ENCODE results near the gene ATXN1.
A peak's percentile ranks its signal among the peaks of the same experiment; 100 is the strongest.

ATXN1 gene

DNA sequence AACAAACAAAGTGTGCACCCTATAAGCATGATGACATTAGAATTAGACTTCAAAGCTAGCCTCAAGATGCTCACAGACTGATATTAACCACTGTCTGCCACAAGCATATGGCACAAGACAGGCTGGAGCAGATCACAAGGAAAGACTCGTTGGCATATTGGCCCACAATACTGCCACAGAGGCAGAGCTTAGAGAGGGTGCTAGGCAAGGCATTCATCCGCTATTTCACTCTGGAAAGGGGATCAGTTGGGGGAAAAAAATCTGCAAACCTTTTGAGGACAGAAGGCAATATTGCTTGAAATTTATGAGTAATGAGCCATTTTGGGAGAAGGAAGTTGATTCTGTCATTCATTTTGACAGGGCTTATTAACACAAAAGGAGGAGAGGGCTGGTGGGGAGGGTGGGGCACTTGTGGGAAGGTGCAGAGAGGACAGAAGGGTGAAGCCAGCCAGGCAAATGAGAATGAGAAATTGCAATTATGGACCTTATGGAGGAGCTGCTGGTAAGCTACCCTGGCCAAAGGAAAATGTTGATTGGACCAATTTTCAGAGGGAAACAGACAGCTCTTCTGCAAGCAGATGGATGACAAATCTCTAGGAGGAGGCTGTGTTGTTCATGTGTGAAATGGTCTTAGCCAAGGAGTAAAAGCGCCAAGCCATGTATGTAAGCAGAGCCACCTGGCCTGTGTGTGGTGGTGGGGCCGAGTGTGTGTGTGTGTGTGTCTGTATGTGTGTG is 335.2 kb downstream of the ATXN1 start:
- Histone ChIP-seq H4K91ac (ENCODE audit: low read length) (no peak overlapping the region), H3K27ac (ENCODE audit: low read length, poor library complexity, severe bottlenecking) (no peak overlapping the region), H2BK12ac (ENCODE audit: low read length in 2 of 2) (no peak overlapping the region), H3K4ac (ENCODE audit: low read depth in 1 of 2, low read length in 2 of 2) (no peak overlapping the region), H3K36me3 (ENCODE audit: control insufficient read depth in 1 of 2, insufficient read depth in 2 of 2, low read depth in 1 of 2, low read length in 2 of 2) (peaks cover 3 to 9% of the 10 kb centered on the region in 2 experiments), H3K79me1 (replicated peaks; ENCODE audit: low read length, poor library complexity, severe bottlenecking) (peaks cover 7% of the 10 kb centered on the region), H3K4me3 (ENCODE audit: insufficient read depth in 1 of 2, low read depth in 1 of 2, low read length in 2 of 2) (no peak overlapping the region), H3K14ac (ENCODE audit: low read length in 2 of 2) (no peak overlapping the region), H3K9me3 (ENCODE audit: control insufficient read depth, low read length) (no peaks in the 10 kb centered on the region), H3K18ac (ENCODE audit: low read depth in 1 of 2, low read length in 2 of 2) (no peak overlapping the region), H2BK120ac (ENCODE audit: low read depth, low read length) (no peak overlapping the region), H3K4me2 (ENCODE audit: low read length, poor library complexity, severe bottlenecking) (no peak overlapping the region), H3K27me3 (ENCODE audit: control insufficient read depth in 1 of 2, insufficient read depth in 1 of 2, low read length in 2 of 2) (no peaks in the 10 kb centered on the region), H2AK5ac (ENCODE audit: low read length, severe bottlenecking) (no peak overlapping the region), H2AFZ (ENCODE audit: low read depth, low read length) (no peak overlapping the region), H3K23ac (ENCODE audit: low read length in 2 of 2) (no peak overlapping the region), H3K9ac (ENCODE audit: low read length) (no peak overlapping the region), H2BK15ac (ENCODE audit: low read depth, poor library complexity, severe bottlenecking) (no peak overlapping the region), H4K8ac (ENCODE audit: low read length) (no peak overlapping the region), H2BK5ac (ENCODE audit: low read depth, low read length, poor library complexity, severe bottlenecking) (no peak overlapping the region), H3K4me1 (ENCODE audit: control insufficient read depth, insufficient read depth, low read depth, low read length) (no peaks in the 10 kb centered on the region)
- WGBS = 95% methylated on average over 3 of the region's 4 CpGs
- no peak for DNase-seq

DNA sequence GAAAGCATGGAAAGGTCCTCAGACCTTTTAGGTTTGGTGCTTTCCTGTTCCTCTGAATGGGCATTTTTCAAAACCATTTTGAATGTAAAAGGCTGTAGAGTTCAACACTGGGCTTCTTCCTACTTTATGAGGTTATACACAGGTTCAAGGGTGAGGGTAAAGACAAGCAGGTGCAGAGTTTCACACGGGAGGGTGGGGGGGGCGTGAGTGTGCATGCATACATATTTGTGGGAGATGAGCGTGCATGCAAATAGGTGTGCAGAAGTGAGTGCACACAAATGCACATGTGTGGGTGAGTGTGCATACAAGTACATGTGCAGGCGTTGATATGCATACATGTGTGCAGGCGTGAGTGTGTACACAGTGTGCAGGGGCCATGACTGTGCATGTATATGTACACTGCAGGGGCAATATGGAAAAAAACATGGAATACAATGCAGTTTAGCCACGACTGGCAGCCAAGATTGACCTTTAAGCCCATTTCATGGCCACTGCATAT is 339.7 kb downstream of the ATXN1 start:
- no peak overlapping the region for H3K23ac ChIP-seq (ENCODE audit: low read length in 2 of 2)
- no peak for DNase-seq
- H3K4me2 ChIP-seq (ENCODE audit: low read length, poor library complexity, severe bottlenecking) = no peak overlapping the region
- peak overlapping the region in 1 of 2 experiments; percentile 61 for H3K14ac ChIP-seq (ENCODE audit: low read length in 2 of 2)
- H2AK5ac ChIP-seq (ENCODE audit: low read length, severe bottlenecking) = no peak overlapping the region
- peak overlapping the region in 1 of 2 experiments; percentile 39 for H3K4me3 ChIP-seq (ENCODE audit: insufficient read depth in 1 of 2, low read depth in 1 of 2, low read length in 2 of 2)
- H3K9me3 ChIP-seq (ENCODE audit: control insufficient read depth, low read length) = no peaks in the 10 kb centered on the region
- over 99% methylated on average over 5 of the region's 6 CpGs for WGBS
- H2BK15ac ChIP-seq (ENCODE audit: low read depth, poor library complexity, severe bottlenecking) = no peak overlapping the region
- H3K79me1 ChIP-seq (replicated peaks; ENCODE audit: low read length, poor library complexity, severe bottlenecking) = peaks cover 2% of the 10 kb centered on the region
- H2BK5ac ChIP-seq (ENCODE audit: low read depth, low read length, poor library complexity, severe bottlenecking) = no peak overlapping the region
- H3K4ac ChIP-seq (ENCODE audit: low read depth in 1 of 2, low read length in 2 of 2) = no peak overlapping the region
- no peaks in the 10 kb centered on the region for H3K27me3 ChIP-seq (ENCODE audit: control insufficient read depth in 1 of 2, insufficient read depth in 1 of 2, low read length in 2 of 2)
- no peak overlapping the region for H2BK120ac ChIP-seq (ENCODE audit: low read depth, low read length)
- H4K8ac ChIP-seq (ENCODE audit: low read length) = no peak overlapping the region
- H3K18ac ChIP-seq (ENCODE audit: low read depth in 1 of 2, low read length in 2 of 2) = no peak overlapping the region
- peak overlapping the region; percentile 72 for H3K9ac ChIP-seq (ENCODE audit: low read length)
- H4K91ac ChIP-seq (ENCODE audit: low read length) = no peak overlapping the region
- H2BK12ac ChIP-seq (ENCODE audit: low read length in 2 of 2) = no peak overlapping the region
- H3K4me1 ChIP-seq (ENCODE audit: control insufficient read depth, insufficient read depth, low read depth, low read length) = no peaks in the 10 kb centered on the region
- H2AFZ ChIP-seq (ENCODE audit: low read depth, low read length) = no peak overlapping the region
- H3K27ac ChIP-seq (ENCODE audit: low read length, poor library complexity, severe bottlenecking) = no peak overlapping the region
- H3K36me3 ChIP-seq (ENCODE audit: control insufficient read depth in 1 of 2, insufficient read depth in 2 of 2, low read depth in 1 of 2, low read length in 2 of 2) = peaks cover 0 to 3% of the 10 kb centered on the region in 2 experiments

DNA sequence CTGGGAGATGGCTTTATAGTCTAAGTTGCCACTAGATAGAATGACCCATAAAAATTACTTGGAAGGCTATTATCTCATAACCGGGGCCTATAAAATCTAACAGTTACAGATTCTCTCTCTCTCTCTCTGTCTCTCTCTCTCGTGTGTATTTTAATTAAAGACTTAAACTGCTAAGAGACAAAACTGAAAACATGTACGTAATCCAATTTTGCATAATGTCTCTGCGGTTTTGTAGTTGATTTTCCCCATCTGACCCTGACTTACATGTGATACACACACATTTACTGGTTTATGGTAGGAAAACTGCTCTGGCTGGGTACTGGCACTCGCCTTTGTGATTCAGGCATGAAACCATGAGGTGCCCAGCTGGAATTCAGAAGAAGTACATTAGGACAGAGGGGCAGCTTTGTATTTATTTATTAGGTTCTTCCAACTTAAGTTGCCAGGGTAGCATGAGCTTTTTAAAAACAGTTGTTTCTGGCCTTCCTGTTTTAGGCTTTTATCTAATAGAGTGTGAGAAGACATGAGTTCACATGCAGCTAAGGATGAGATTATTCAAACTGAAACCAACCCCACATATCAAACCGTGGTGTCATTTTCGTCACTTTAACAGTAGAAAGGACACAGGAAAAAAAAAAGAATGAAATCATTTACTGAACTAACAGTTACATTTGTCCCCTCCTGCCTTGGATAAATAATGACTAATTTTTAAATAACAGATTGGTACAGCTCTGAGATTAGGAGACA is 340.4 kb downstream of the ATXN1 start:
- no peaks in the 10 kb centered on the region for H3K9me3 ChIP-seq (ENCODE audit: control insufficient read depth, low read length)
- peak; percentile 35 for DNase-seq
- H2AK5ac ChIP-seq (ENCODE audit: low read length, severe bottlenecking) = no peak overlapping the region
- H2BK120ac ChIP-seq (ENCODE audit: low read depth, low read length) = no peak overlapping the region
- H3K4ac ChIP-seq (ENCODE audit: low read depth in 1 of 2, low read length in 2 of 2) = no peak overlapping the region
- H4K8ac ChIP-seq (ENCODE audit: low read length) = no peak overlapping the region
- H2BK15ac ChIP-seq (ENCODE audit: low read depth, poor library complexity, severe bottlenecking) = no peak overlapping the region
- no peak overlapping the region for H3K27ac ChIP-seq (ENCODE audit: low read length, poor library complexity, severe bottlenecking)
- no peak overlapping the region for H2AFZ ChIP-seq (ENCODE audit: low read depth, low read length)
- no peak overlapping the region for H3K4me2 ChIP-seq (ENCODE audit: low read length, poor library complexity, severe bottlenecking)
- H2BK5ac ChIP-seq (ENCODE audit: low read depth, low read length, poor library complexity, severe bottlenecking) = no peak overlapping the region
- H3K4me3 ChIP-seq (ENCODE audit: insufficient read depth in 1 of 2, low read depth in 1 of 2, low read length in 2 of 2) = peak overlapping the region in 1 of 2 experiments; percentile 39
- no peak overlapping the region for H2BK12ac ChIP-seq (ENCODE audit: low read length in 2 of 2)
- H3K9ac ChIP-seq (ENCODE audit: low read length) = peak overlapping the region; percentile 72
- no peak overlapping the region for H3K23ac ChIP-seq (ENCODE audit: low read length in 2 of 2)
- H3K14ac ChIP-seq (ENCODE audit: low read length in 2 of 2) = no peak overlapping the region
- H3K79me1 ChIP-seq (replicated peaks; ENCODE audit: low read length, poor library complexity, severe bottlenecking) = peaks cover 2% of the 10 kb centered on the region
- no peak overlapping the region for H3K18ac ChIP-seq (ENCODE audit: low read depth in 1 of 2, low read length in 2 of 2)
- no peaks in the 10 kb centered on the region for H3K27me3 ChIP-seq (ENCODE audit: control insufficient read depth in 1 of 2, insufficient read depth in 1 of 2, low read length in 2 of 2)
- peaks cover 0 to 3% of the 10 kb centered on the region in 2 experiments for H3K36me3 ChIP-seq (ENCODE audit: control insufficient read depth in 1 of 2, insufficient read depth in 2 of 2, low read depth in 1 of 2, low read length in 2 of 2)
- WGBS = 97% methylated on average over 7 of the region's 7 CpGs
- H4K91ac ChIP-seq (ENCODE audit: low read length) = no peak overlapping the region
- H3K4me1 ChIP-seq (ENCODE audit: control insufficient read depth, insufficient read depth, low read depth, low read length) = no peaks in the 10 kb centered on the region

DNA sequence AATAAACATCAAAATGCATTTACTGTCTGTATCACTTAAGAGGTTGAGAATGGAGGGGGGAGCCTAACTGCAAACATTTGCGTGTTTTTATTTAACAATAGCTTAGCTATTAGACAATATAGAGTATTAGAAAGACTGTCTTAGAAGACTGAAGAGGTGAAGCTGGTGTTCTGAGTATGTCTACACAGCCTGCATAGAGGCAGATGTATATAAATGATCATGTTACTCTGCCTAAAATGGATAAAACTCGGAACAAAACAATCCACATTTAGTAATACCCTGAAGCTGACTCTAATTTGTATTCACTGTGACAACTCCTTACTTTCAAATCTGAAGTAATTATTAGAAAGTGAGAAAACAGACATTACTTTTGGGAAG is 340.9 kb downstream of the ATXN1 start:
- Histone ChIP-seq H3K18ac (ENCODE audit: low read depth in 1 of 2, low read length in 2 of 2) (no peak overlapping the region), H3K9me3 (ENCODE audit: control insufficient read depth, low read length) (no peaks in the 10 kb centered on the region), H2AK5ac (ENCODE audit: low read length, severe bottlenecking) (no peak overlapping the region), H3K4me3 (ENCODE audit: insufficient read depth in 1 of 2, low read depth in 1 of 2, low read length in 2 of 2) (no peak overlapping the region), H2BK15ac (ENCODE audit: low read depth, poor library complexity, severe bottlenecking) (no peak overlapping the region), H3K4ac (ENCODE audit: low read depth in 1 of 2, low read length in 2 of 2) (no peak overlapping the region), H3K23ac (ENCODE audit: low read length in 2 of 2) (no peak overlapping the region), H3K79me1 (replicated peaks; ENCODE audit: low read length, poor library complexity, severe bottlenecking) (peaks cover 3% of the 10 kb centered on the region), H2BK12ac (ENCODE audit: low read length in 2 of 2) (no peak overlapping the region), H4K91ac (ENCODE audit: low read length) (no peak overlapping the region), H3K27me3 (ENCODE audit: control insufficient read depth in 1 of 2, insufficient read depth in 1 of 2, low read length in 2 of 2) (no peaks in the 10 kb centered on the region), H3K9ac (ENCODE audit: low read length) (peak overlapping the region; percentile 72), H3K4me1 (ENCODE audit: control insufficient read depth, insufficient read depth, low read depth, low read length) (no peaks in the 10 kb centered on the region), H3K4me2 (ENCODE audit: low read length, poor library complexity, severe bottlenecking) (no peak overlapping the region), H3K36me3 (ENCODE audit: control insufficient read depth in 1 of 2, insufficient read depth in 2 of 2, low read depth in 1 of 2, low read length in 2 of 2) (no peaks in the 10 kb centered on the region), H4K8ac (ENCODE audit: low read length) (no peak overlapping the region), H3K14ac (ENCODE audit: low read length in 2 of 2) (no peak overlapping the region), H3K27ac (ENCODE audit: low read length, poor library complexity, severe bottlenecking) (no peak overlapping the region), H2BK5ac (ENCODE audit: low read depth, low read length, poor library complexity, severe bottlenecking) (no peak overlapping the region), H2AFZ (ENCODE audit: low read depth, low read length) (no peak overlapping the region), H2BK120ac (ENCODE audit: low read depth, low read length) (no peak overlapping the region)
- no peak for DNase-seq
- WGBS = no CpG with 5 or more reads among the region's 2 CpGs
